Measurements from ENCODE around the gene SPAG6.

The SPAG6 gene

DNA sequence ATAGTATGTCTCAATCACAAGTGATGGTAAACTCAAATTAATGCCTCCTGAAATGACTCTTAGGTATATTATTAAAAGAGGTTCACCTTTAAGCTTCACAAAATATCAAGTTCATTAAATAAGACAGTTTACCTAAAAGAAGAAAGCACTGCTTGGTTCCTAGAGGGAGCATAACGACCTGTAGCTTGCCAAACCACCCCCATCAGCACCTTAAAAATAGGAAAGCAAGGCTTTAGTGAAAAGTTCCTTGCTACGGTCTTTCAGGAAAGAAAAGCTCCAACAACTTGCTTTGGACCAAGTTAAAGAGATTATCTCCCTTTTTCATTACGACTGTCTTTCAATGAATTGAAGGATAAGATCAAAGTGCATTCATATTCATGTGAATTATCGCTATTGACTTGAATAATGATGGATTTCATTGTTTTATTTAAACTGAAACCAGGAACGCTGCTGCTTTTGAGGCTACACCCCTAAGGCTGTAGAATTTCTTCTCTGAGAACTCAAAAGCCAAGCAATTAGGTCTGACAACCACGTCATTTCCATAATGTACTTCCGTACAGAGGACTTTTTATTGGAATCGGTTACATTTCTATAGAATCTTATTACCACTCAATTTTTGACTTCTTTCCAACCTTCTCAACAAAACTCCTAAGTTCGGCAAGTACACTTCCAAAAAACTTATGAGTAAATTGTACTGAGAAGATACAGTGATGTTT, 7.0 kb upstream of the SPAG6 start:
- TF ChIP-seq, protein P1, sequence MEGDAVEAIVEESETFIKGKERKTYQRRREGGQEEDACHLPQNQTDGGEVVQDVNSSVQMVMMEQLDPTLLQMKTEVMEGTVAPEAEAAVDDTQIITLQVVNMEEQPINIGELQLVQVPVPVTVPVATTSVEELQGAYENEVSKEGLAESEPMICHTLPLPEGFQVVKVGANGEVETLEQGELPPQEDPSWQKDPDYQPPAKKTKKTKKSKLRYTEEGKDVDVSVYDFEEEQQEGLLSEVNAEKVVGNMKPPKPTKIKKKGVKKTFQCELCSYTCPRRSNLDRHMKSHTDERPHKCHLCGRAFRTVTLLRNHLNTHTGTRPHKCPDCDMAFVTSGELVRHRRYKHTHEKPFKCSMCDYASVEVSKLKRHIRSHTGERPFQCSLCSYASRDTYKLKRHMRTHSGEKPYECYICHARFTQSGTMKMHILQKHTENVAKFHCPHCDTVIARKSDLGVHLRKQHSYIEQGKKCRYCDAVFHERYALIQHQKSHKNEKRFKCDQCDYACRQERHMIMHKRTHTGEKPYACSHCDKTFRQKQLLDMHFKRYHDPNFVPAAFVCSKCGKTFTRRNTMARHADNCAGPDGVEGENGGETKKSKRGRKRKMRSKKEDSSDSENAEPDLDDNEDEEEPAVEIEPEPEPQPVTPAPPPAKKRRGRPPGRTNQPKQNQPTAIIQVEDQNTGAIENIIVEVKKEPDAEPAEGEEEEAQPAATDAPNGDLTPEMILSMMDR (conservative IDR thresholded peaks at IDR 0.05; ENCODE audit: low read depth, low read length) = no peak
- DNase-seq (ENCODE audit: low read depth) = no peak
- H3K4me3 ChIP-seq (ENCODE audit: low read depth, low read length) = no peak overlapping the region

DNA sequence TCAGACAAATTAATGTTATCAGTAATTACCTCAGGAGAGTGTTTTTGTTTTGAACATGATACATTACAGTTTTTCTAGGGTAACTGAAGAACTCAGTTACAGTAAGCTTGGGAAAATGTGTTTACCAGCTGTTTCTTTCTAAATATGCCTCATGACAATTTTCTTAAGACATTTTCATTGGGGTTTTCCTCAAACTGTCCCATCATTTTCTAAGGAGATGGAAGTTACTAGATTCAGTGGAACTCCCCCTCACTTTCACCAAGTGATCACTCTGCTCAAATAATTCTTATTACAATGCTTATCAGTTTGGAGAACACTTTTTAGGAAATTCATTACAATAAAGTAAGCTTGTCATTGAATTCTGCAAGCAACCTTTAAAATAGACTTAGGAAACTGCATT, 6.4 kb upstream of the SPAG6 start:
- H3K4me3 ChIP-seq (ENCODE audit: low read depth, low read length) = no peak overlapping the region
- TF ChIP-seq, protein P1 (conservative IDR thresholded peaks at IDR 0.05; ENCODE audit: low read depth, low read length) = no peak
- DNase-seq (ENCODE audit: low read depth) = no peak

DNA sequence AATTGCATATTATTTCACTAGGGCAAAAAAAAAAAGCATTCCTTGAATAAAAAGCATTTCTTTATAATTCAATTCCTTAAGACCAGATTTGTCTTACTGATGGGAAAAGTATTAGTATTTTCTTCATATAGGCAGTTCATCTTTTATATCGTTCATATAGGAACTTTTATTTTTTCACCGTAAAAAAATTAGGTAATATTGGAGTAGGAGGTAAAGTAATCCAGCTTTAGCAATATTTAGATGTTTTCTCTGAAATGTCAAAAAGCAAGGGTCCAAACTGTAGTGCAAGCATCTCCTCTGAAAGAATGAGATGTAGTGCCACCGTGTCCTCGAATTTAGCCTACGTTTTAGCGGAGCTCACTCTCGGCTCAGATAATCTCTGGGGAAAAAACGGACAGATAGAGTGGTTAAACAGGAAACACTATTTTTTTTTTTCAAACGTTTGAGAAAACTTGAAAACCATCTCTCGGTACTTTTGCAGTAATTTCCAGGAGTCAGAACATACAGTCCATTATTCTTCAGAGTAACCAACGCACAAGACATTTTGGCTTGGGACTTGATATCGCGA, 5.5 kb upstream of the SPAG6 start:
- TF ChIP-seq, protein P1 (conservative IDR thresholded peaks at IDR 0.05; ENCODE audit: low read depth, low read length) = no peak
- H3K4me3 ChIP-seq (ENCODE audit: low read depth, low read length) = peak overlapping the region; percentile 78
- DNase-seq (ENCODE audit: low read depth) = no peak

DNA sequence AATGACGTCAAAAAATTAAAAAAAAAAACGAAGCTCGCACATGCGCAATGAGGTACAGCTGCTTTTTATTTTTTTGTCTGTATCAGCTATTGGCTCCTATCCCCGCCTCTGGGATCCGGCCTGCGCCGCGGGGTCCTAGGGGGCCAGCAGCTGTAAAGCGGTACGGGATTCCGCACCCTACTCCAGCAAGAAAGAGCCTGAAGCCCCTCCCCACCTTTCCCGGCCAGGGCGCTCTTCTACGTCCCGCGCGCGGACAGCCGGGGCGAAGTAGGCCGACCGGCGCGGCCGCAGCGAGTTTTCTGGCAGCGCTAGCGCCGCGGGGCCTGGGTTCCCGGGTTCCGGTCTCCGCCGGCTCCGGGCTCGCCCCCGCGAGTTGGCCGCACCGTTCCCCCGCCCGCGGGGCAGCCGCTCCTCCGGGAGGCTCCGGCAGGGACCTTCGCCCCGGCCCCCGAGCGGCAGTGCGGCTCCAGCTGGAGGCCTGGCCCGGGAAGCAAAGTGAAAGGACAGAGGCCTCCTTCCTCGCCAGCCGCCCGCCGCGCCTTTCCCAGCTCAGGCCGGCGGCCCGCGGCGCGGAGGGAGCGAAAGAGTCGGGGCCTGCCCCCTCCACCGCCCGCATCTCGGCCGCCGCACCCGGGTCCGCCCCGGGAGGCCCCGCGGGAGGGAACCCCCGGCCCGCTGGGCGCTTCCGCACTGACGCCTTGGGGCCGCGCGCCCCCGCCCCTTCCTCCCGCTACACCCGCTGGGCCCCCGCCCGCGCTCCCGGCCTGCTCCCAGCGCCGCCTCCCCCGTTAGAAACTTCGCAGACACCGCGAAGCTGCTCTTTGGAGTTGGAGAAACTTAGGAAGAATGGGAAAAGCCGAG, 4.7 kb upstream of the SPAG6 start:
- TF ChIP-seq, protein P1 (conservative IDR thresholded peaks at IDR 0.05; ENCODE audit: low read depth, low read length) = no peak
- peak; percentile 84 for DNase-seq (ENCODE audit: low read depth)

DNA sequence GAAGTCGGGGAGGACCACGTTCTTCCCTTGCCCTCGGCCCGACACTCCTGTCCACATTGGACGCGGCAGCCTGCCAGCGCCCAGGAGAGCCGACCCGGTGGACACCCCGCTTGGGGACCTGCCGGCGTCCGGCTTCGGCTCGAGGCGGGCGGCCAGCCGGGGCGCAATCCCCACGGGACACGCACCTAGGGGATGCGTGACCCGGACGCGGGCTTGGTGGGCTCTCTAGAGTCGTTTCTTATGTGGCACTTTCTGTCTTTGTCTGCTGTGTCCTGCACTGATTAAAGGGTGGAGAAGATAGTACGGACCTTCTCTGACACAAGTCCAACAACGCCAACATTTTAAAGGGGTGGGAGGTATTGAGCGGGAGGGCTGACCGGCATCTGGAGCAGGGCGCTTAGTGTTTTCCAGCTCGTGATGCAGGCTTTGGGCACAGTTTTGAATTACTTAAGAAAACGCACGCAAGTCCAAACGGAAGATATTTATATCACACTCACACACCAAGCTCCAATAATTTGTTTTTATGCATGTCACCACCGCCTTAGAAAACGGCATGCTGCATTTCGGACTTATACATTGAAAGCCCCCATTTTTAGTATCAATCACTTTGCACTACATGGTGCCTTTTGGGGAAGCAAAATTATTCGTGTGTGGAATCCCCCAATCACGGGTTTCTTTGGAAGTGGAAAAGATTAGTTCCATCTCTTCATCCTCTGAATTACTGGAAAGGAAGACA, 3.9 kb upstream of the SPAG6 start:
- TF ChIP-seq, protein P1 (conservative IDR thresholded peaks at IDR 0.05; ENCODE audit: low read depth, low read length) = no peak
- DNase-seq (ENCODE audit: low read depth) = peak; percentile 26
- peak overlapping the region; percentile 78 for H3K4me3 ChIP-seq (ENCODE audit: low read depth, low read length)

More for the DNA sequence above, 4.7 kb upstream of the SPAG6 start:
- H3K4me3 ChIP-seq (ENCODE audit: low read depth, low read length) = peak overlapping the region; percentile 78

DNA sequence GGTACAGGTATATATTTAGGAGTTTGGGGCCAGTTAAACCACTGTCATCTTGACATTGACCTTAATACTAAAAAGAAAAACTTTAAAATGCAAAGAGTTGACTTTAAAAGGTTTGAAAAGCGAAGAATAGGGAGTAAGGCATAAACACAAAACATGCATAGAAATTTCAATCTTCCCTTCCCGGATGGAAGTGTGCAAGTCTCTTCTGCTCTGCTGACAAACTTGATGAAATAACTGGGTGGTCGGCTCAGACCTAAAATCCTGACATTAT, 3.4 kb upstream of the SPAG6 start:
- H3K4me3 ChIP-seq (ENCODE audit: low read depth, low read length) = no peak overlapping the region
- DNase-seq (ENCODE audit: low read depth) = no peak
- TF ChIP-seq, protein P1 (conservative IDR thresholded peaks at IDR 0.05; ENCODE audit: low read depth, low read length) = no peak

Measured in choroid plexus epithelial cell (primary cell).